D721Med (cell line): Measurements from ENCODE around the gene FUOM.
"Not testable (repeated sequence)": the region's sequence is repeated elsewhere in the genome, so short reads cannot be mapped to it uniquely, and the experiment has no call there.

Experiments used
- DNase-seq: peaks from one replicate; pipeline ENCODE4 v3.0.0; 2011; ENCODE audit warnings: low spot score; ENCODE audit not compliant: insufficient read length
- FAIRE-seq: peaks from 2 replicates; lab custom pipeline; 2011; peaks lifted over from hg19 to GRCh38; lab: Jason Lieb, UNC
- TF ChIP-seq, protein P1 (sequence below): IDR thresholded peaks from 2 replicates; pipeline ENCODE4 v1.5.1; 2012; ENCODE audit warnings: mild to moderate bottlenecking, control low read depth; ENCODE audit not compliant: insufficient read depth; ENCODE audit errors: missing control alignments

FUOM gene

GRCh38 chr10:133372507-133372906 lies 14.7 kb upstream of the FUOM start:
- FAIRE-seq (no peak), DNase-seq (no peak)
- TF ChIP-seq, protein P1, sequence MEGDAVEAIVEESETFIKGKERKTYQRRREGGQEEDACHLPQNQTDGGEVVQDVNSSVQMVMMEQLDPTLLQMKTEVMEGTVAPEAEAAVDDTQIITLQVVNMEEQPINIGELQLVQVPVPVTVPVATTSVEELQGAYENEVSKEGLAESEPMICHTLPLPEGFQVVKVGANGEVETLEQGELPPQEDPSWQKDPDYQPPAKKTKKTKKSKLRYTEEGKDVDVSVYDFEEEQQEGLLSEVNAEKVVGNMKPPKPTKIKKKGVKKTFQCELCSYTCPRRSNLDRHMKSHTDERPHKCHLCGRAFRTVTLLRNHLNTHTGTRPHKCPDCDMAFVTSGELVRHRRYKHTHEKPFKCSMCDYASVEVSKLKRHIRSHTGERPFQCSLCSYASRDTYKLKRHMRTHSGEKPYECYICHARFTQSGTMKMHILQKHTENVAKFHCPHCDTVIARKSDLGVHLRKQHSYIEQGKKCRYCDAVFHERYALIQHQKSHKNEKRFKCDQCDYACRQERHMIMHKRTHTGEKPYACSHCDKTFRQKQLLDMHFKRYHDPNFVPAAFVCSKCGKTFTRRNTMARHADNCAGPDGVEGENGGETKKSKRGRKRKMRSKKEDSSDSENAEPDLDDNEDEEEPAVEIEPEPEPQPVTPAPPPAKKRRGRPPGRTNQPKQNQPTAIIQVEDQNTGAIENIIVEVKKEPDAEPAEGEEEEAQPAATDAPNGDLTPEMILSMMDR = no peak

DNA sequence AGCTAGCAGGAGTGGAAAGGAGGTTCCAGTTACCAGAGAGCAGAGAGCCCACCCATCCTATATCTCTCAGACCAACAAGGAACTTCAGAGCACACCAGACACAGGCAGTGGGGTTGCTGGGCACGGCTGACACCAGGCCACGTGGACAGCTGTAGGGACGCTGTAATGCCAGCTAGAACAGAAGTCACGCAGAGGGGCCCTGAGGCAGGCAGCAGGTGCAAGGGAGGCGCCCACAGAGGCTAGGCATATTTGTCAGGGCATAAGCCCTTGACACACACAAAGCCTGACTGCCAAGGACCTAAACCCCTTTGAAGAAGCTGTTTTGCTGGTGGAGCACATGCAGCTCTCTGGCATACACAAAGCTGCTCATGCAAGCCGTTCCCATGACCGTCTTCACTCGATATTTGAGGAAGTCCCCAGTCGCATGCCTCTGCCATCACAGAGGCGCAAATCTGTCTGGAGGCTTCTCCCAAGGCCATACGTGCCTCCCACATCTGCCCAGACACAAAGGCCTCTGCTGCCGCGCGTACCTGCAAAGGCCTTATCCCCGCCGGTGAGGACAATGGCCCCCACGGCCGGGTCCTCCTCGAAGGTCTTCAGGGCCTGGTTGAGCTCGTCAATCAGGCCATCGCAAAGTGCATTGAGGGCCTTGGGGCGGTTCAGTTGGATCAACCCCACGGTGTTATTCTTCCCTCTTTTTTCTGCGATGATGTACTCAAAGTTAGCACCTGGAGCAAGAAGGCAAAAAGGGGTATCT lies 12.4 kb upstream of the FUOM start:
- no peak for DNase-seq
- FAIRE-seq = no peak
- TF ChIP-seq, protein P1 = no peak

- TF ChIP-seq, protein P1 = no peak
- DNase-seq = no peak
- no peak for FAIRE-seq
These were observed 10.3 kb upstream of the FUOM start for GRCh38 chr10:133368153-133368552.

DNA sequence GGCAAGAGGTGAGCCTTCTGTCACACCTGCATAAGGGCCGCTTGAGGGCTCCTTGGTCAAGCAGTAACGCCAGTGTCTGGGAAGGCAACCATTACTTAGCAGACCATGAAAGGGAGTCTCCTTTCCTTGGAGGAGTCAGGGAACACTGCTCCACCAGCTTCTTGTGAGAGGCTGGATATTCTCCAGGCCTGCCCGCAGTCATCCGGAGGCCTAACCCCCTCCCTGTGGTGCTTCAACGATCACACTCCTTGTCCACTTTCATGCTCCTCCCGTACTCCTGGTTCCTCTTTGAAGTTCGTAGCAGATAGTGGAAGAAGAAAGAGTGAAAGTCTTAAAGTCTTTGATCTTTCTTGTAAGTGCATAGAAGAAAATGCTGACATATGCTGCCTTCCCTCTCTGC lies 9.6 kb upstream of the FUOM start:
- FAIRE-seq, DNase-seq: not testable (repeated sequence)

- TF ChIP-seq, protein P1 = no peak
- FAIRE-seq = no peak
- DNase-seq = no peak
These were observed 8.9 kb upstream of the FUOM start for GRCh38 chr10:133366751-133367150.

DNA sequence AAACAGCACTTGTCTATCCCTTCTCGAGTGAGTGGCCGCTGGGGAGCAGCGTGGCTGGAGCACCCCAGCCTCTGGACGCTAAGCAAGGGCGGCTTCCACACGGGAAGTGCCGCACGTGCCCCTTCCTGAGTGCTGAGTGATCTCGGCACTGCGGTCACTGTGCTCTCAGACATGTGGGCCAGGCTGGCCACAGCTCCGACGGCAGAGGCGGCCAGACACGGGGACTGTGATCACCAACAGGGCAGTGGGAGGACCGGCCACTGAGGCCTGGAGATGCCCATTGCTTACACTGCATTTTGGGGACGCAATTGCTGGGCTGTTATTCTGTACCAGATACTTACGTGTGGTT lies 8.3 kb upstream of the FUOM start:
- FAIRE-seq (no peak), DNase-seq (no peak)
- TF ChIP-seq, protein P1 = no peak

DNA sequence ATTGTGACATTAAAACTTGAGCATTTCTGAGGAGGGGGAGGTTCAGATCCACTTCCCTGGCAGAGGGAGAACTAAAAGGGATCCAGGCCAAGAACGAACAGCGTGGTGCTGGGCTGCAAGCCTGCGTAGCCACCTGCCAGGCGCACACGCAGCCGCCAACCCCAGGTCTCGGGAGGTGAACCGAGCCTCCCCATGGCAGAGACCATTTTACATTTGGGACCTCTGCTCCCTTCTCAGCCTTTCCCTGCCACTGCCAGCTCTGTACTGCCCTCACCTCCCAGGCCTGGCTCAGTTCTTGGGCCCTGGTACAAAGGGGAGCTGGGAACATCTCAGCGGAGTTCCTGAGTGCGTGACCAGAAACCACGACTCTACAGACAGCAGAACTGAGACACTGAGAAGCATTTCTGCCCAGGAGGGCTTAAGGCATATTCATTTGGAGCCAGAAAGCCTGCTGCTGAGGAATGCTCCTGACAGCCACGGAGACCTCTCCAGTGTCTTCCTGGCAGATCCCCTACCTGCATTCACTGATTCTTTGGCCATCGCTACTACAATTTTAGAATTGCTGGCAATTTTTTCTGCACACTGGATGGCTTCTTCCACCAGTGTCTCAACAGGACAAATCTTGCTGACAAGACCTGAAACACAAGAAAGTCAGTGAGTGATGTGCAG lies 7.8 kb upstream of the FUOM start:
- FAIRE-seq = no peak
- TF ChIP-seq, protein P1 = no peak
- DNase-seq = no peak
